Measurements from ENCODE around the gene BNC2. TPM values are rescaled to one million over a fixed set of nuclear protein-coding genes. Genes with fewer than 3 reads are reported as not detected.

The BNC2 gene
- total RNA-seq, 1 donor from 2014 or later = under 0.01 TPM

- DNase-seq (ENCODE audit: low read depth) (no peak), FAIRE-seq (no peak)
- no peaks in the 10 kb centered on the region for H3K36me3 ChIP-seq (ENCODE audit: control insufficient read depth, insufficient read depth, low read length)
- TF ChIP-seq, protein P1, sequence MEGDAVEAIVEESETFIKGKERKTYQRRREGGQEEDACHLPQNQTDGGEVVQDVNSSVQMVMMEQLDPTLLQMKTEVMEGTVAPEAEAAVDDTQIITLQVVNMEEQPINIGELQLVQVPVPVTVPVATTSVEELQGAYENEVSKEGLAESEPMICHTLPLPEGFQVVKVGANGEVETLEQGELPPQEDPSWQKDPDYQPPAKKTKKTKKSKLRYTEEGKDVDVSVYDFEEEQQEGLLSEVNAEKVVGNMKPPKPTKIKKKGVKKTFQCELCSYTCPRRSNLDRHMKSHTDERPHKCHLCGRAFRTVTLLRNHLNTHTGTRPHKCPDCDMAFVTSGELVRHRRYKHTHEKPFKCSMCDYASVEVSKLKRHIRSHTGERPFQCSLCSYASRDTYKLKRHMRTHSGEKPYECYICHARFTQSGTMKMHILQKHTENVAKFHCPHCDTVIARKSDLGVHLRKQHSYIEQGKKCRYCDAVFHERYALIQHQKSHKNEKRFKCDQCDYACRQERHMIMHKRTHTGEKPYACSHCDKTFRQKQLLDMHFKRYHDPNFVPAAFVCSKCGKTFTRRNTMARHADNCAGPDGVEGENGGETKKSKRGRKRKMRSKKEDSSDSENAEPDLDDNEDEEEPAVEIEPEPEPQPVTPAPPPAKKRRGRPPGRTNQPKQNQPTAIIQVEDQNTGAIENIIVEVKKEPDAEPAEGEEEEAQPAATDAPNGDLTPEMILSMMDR (IDR thresholded peaks at IDR 0.05; ENCODE audit: insufficient read depth, low read length, severe bottlenecking) = no peak
- H3K27me3 ChIP-seq (ENCODE audit: control insufficient read depth, insufficient read depth, low read length) = peaks cover 11% of the 10 kb centered on the region
- no peak overlapping the region for H3K4me3 ChIP-seq (ENCODE audit: low read depth, low read length)
Observed at GRCh38 chr9:16732546-16732945, 137.9 kb downstream of the BNC2 start.

- TF ChIP-seq, protein P1 (IDR thresholded peaks at IDR 0.05; ENCODE audit: insufficient read depth, low read length, severe bottlenecking) = no peak
- no peak for FAIRE-seq
Observed at GRCh38 chr9:16730162-16730561, 140.3 kb downstream of the BNC2 start.

GRCh38 chr9:16729651-16730050, 140.8 kb downstream of the BNC2 start:
- Histone ChIP-seq H3K27me3 (ENCODE audit: control insufficient read depth, insufficient read depth, low read length) (peaks cover 15% of the 10 kb centered on the region), H3K4me3 (ENCODE audit: low read depth, low read length) (no peak overlapping the region), H3K36me3 (ENCODE audit: control insufficient read depth, insufficient read depth, low read length) (no peaks in the 10 kb centered on the region)
- TF ChIP-seq, protein P1 (IDR thresholded peaks at IDR 0.05; ENCODE audit: insufficient read depth, low read length, severe bottlenecking) = no peak
- DNase-seq (ENCODE audit: low read depth) (no peak), FAIRE-seq (no peak)

More at GRCh38 chr9:16730162-16730561, 140.3 kb downstream of the BNC2 start:
- DNase-seq (ENCODE audit: low read depth) = no peak
- Histone ChIP-seq H3K27me3 (ENCODE audit: control insufficient read depth, insufficient read depth, low read length) (peaks cover 15% of the 10 kb centered on the region), H3K4me3 (ENCODE audit: low read depth, low read length) (no peak overlapping the region), H3K36me3 (ENCODE audit: control insufficient read depth, insufficient read depth, low read length) (no peaks in the 10 kb centered on the region)

DNA sequence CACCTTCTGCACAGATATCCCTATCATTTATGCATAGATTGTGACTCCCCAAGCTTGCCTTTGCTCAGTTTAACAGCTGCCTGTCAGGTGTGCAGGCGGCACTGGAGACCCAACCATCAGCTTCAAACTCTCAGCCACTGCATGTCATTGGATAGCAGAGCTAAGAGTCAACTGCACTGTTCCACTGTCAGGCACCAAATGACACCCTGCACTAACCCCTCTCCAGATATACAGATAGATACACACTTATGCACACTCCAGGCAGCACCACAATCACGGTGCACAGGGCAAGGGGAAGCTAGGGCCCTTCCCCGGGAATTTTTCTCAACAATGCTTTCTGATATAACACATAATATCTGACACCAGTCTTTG, 142.3 kb downstream of the BNC2 start:
- Histone ChIP-seq H3K36me3 (ENCODE audit: control insufficient read depth, insufficient read depth, low read length) (no peaks in the 10 kb centered on the region), H3K4me3 (ENCODE audit: low read depth, low read length) (no peak overlapping the region), H3K27me3 (ENCODE audit: control insufficient read depth, insufficient read depth, low read length) (peaks cover 15% of the 10 kb centered on the region)
- TF ChIP-seq, protein P1 (IDR thresholded peaks at IDR 0.05; ENCODE audit: insufficient read depth, low read length, severe bottlenecking) = no peak
- DNase-seq (ENCODE audit: low read depth) = no peak
- FAIRE-seq = no peak

- H3K36me3 ChIP-seq (ENCODE audit: control insufficient read depth, insufficient read depth, low read length) = no peaks in the 10 kb centered on the region
- H3K27me3 ChIP-seq (ENCODE audit: control insufficient read depth, insufficient read depth, low read length) = peaks cover 15% of the 10 kb centered on the region
- FAIRE-seq (no peak), DNase-seq (ENCODE audit: low read depth) (no peak)
- H3K4me3 ChIP-seq (ENCODE audit: low read depth, low read length) = peak overlapping the region; percentile 36
- TF ChIP-seq, protein P1 (IDR thresholded peaks at IDR 0.05; ENCODE audit: insufficient read depth, low read length, severe bottlenecking) = no peak
Observed at GRCh38 chr9:16727452-16728136, 142.9 kb downstream of the BNC2 start.

Measured in bronchial epithelial cell (primary cell).